GM10847 (cell line): Measurements from ENCODE around the gene HIVEP2.

Source experiments
- POLR2A ChIP-seq: IDR thresholded peaks from 2 replicates; pipeline ENCODE4 v1.6.1; 2011; ENCODE audit not compliant: insufficient read length; ENCODE audit errors: extremely low read depth

Gene HIVEP2

GRCh38 chr6:142735204-142735603, 209.8 kb downstream of the HIVEP2 start:
- no peak for TF ChIP-seq POLR2A

DNA sequence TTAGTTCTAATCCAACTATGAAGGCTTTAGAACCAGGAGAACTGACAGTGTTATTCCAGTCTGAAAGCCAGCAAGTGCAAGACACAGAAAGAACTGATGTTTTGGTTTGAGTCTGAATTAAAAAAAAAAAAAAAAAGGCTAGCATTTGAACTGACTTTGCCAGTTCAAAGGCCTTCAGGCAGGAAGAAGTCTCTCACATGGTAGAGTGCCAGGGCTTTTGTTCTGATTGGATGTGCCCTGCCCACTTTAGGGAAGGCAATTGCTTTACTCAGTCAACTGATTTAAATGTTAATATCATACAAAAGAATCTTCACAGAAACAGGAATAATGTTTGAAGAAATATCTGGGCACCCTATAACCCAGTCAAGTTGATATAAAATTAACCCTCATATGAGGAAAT, 212.2 kb downstream of the HIVEP2 start:
- TF ChIP-seq POLR2A, result no peak

DNA sequence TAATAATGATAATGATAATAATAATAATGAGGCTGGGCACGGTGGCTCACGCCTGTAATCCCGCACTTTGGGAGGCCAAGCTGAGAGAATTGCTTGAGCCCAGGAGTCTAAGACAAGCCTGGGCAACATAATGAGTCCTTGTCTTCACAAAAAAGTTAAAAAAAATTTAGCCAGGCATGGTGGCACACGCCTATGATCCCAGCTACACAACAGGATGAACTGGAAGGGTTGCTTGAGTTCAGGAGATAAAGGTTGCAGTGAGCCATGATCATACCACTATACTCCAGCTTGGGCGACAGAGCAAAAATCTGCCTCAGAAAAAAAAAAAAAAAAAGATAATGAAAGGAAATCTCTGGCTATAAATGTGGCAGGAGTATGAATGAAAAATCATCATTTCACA, 213.4 kb downstream of the HIVEP2 start:
- no peak for TF ChIP-seq POLR2A

DNA sequence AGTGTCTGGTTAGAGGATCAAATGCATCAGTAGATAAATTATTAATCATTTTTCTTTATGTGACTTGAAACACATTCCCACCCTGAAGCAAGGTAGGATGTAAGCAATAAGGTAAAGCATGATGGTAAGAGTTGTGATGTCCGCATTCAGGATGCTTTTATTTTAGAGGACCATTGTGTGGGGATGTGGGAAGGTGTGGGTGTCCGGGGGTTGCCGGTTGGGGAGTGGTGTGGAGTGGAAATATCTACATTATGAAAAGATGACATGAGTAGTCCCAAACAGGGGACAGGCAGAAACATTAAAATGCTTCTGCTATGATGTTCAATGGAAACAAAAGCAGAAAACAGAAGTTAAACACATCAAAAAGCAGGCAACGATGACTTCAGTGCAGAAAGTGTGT, 215.4 kb downstream of the HIVEP2 start:
- TF ChIP-seq POLR2A, result no peak

GRCh38 chr6:142728910-142729481, 216.0 kb downstream of the HIVEP2 start:
- no peak for TF ChIP-seq POLR2A

DNA sequence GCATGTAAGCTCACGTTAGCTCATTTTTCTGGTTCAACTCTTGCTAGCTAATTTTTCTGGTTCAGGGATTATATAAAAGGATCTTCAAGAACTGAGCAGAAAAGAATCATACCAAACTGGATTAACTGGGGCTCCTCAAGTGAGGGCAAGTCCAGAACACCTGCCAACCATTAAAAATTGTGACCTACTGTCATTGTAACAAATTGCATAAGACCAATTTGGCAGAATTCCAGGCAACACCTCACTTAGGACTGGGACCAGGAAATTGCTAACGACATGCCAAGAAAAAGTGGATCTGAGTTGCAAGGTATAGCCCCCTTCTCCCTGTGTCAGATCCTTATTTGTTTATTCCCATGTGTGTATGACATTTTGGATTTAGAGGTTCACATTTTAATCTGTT, 216.6 kb downstream of the HIVEP2 start:
- no peak for TF ChIP-seq POLR2A

DNA sequence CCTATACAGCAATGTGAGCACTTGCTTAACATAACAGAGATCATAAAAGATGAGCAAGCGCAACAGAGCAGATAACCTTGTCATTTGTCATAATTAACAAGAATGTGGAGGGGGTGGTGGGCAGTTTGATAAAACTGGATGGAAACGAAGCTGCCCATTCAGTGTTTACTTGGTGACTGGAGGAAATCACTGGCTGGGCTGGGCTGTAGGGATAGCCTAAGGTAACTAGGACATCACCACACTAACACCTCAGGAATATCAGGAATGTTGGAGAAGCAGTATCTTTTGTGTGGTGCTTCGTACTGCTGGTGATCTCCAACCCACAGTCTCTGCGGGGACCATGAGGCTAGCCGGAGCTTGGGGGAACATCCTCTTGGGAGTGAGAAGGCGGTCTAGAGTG, 218.4 kb downstream of the HIVEP2 start:
- TF ChIP-seq POLR2A, result no peak

DNA sequence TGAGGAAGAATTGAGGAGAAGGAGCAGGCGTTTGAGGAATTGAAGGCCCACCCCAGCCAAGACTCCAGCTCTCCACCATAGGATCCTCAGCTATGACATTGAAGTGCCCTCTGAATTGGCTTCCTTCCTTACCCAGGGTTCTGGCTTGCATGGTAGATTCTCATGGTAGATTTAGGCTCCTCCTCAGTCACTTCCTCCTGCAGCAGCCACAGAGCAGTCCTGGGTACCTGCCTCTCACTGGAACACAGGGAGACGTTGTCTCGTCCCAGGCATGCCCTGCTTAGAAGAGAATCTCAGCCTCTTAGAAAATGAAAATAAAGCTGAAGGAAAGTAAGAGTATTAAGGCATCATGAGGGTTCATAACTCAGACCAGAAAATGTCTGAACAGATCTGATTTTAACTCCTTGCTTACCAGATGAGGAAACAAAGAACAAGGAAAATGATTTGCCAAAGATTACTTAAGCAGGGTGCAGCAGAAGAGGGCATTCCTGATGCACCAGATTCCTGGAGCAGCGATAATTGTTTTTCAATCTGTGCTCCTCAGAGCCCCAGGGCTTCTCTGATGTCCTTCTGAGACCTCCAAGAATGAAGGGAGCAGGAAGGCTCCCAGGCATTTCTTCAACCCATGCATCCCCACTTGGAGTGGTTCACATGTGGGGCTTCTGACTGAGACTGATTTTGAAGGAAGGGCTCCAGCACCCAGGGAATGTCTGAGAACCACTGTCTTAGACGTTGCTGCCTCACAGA, 219.8 kb downstream of the HIVEP2 start:
- no peak for TF ChIP-seq POLR2A

GRCh38 chr6:142722841-142723240, 222.1 kb downstream of the HIVEP2 start:
- TF ChIP-seq POLR2A, result no peak

DNA sequence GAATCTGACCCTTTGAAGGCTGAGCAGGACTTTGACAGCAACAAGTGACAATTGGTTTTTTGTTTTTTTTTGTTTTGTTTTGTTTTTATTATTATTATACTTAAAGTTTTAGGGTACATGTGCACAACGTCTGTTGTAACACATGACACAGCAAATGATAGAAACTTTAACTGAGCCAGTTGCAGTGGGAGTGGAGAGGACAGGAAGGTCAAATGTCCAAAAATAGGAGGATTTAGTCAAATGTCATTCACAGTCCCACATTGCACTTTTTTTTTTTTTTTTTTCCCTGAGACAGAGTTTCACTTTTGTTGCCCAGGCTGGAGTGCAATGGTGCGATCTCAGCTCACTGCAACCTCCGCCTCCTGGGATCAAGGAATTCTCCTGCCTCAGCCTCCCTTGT, 223.0 kb downstream of the HIVEP2 start:
- no peak for TF ChIP-seq POLR2A

DNA sequence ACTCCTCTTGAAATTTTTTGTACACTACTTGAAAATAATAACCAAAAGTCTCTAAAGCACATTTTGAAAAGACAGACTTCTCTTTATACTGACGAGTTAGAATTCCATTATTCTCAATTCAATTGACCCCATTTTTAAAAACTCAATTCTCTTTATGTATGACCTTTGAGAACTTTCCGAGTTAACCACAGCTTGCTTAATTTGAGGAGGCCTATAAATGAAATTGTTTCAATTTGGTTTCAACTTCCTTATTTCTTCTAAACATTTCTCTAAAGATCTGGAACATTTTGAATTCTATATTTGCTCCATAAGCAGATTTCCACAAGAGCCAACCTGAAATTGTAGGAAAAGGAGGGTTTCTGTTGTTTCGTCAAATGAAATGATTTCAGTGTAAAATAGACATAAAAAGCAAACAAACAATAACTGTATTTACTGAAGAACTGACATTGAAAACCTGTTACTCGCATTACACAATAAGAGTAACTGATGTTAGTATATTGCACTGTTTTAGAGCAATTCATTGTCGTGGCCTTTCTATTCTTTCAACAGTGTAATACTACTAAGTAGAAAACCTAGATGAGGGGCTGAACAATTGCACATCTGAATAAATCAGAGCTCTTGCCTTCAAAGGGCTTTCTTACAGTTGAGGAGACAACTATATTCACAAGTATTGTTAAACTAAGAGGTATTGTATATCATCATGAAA, 223.6 kb downstream of the HIVEP2 start:
- TF ChIP-seq POLR2A, result no peak

DNA sequence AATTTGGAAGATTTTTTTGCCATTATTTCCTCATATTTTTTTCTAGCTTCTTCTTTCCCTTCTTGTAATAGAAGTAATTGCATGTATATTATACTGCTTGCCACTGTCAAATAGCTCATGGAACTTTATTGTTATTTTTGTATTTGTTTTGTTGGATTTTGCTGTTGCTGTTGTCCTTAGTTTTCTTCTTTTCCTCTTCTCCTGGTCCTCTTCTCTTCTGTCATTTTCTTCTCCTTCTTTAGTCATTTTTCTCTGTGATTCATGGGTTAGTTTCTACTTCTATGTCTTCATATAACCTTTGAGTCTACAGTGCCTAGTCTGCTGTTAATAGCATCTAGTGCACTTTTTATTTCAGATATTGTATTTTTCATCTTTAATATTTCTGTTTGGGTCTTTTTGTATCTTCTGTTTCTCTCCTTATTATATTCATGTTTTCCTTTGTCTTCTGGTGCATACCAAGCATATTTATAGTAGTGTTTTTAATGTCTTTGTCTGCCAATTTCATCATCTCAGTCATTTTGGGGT, 226.2 kb downstream of the HIVEP2 start:
- no peak for TF ChIP-seq POLR2A

DNA sequence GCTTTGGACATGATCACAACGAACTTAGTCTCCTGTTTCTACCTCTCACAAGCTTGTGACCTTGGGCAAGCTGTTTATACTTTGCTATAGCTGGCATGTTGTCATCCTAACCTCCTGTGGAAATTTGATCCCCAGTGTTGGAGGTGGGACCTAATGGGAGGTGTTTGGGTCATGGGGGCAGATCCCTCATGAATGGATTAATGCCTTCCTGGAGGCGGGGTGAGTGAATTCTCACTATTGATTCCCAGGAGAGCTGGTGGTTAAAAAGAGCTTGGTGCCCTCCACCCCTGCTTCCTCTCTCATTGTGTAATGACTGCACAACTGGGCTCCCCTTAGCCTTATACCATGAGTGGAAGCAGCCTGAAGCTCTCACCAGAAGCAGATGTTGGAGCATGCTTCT, 228.9 kb downstream of the HIVEP2 start:
- no peak for TF ChIP-seq POLR2A

- TF ChIP-seq POLR2A, result no peak
These were observed 229.8 kb downstream of the HIVEP2 start for GRCh38 chr6:142714951-142715785.

DNA sequence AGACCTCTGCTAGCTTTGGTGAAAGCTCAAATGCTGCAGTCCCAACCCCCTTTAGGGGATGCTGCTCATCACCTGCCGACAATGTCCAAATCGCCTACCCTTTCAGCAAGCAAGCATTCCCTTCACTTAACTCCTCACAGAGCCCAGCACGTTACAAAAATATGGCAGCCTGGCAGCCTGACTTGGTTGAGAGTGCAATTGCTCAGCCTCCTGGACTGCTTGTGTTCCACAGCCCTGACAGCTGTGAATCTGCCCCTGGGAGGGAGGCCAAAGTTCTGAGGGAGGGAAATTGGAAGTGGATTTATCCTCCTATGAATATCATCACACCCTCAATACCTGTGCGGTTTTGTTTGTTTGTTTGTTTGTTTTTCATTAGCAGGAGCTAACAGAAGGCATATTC, 231.0 kb downstream of the HIVEP2 start:
- no peak for TF ChIP-seq POLR2A
